ENCODE measurements around the gene GALNT1.
"Not testable (repeated sequence)": the region's sequence is repeated elsewhere in the genome, so short reads cannot be mapped to it uniquely, and the experiment has no call there.

Gene GALNT1

DNA sequence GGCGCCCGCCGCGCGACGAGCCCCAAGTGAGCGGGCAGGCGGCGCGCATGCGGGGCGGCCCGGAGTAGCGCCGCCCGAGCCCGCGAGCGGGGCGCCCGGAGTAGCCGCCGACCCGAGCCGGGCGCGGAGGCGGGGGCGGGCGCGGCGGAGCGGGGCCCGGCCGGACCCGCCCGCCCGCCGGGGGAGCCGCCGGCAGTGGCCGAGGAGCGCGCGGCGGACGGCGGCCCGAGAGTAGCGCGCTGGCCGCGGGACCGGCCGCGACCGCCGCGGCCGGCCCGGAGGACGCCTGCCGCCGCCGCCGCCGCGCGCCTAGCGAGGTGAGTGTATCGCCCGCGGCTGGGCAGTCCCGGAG lies at the start of gene GALNT1:
Gene GALNT1 (plus strand): TSS at position 195 of the 352 bp plus-strand sequence. CDS start 72,923 bp downstream, outside the sequence.
- DNase-seq, result no peak

DNA sequence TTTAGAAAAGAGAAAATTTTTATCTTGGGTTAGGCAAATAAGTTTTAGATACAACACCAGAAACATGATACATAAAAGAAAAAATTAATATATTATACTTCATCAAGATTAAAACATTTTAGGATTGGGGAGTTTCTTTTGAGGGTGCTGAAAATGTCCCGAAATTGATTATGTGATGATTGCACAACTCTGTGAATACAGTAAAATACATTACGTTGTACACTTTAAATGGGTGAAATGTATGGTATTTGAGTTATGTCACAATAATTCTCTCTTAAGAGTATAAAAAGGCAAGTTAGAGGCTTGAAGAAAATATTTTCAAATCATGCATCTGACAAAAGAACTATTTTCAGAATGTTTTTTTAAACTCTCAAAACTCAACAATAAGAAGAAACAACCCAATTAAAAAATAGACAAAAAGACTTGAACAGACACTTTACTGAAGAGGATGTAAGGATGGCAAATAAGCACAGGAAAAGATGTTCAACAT lies 47.6 kb upstream of the GALNT1 start:
- DNase-seq, result no peak

GRCh38 chr18:35535297-35535696 lies 46.2 kb upstream of the GALNT1 start:
- DNase-seq, result no peak

GRCh38 chr18:35542356-35542755 lies 39.2 kb upstream of the GALNT1 start:
- DNase-seq, result no peak

GRCh38 chr18:35547008-35547605 lies 34.4 kb upstream of the GALNT1 start:
- DNase-seq, result no peak

DNA sequence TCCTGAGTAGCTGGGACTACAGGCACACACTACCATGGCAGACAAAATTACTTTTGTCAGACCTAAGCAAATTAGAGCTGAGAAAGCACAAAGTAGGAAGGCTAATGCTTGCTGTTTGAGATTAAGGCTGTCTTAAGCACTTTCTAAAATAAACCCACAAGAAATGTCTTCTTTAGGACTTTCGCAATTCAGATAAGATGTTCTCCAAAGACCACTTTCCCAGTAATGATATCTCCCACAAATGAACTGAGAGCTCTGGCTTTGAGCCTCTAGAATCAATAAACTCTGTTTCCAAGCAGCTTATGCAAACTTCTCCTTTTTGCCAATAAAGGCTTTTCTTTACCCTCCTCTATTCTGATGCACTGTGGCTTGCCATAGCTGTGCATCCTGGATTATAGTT lies 32.0 kb upstream of the GALNT1 start:
- no peak for DNase-seq

GRCh38 chr18:35553300-35553699 lies 28.2 kb upstream of the GALNT1 start:
- no peak for DNase-seq

DNA sequence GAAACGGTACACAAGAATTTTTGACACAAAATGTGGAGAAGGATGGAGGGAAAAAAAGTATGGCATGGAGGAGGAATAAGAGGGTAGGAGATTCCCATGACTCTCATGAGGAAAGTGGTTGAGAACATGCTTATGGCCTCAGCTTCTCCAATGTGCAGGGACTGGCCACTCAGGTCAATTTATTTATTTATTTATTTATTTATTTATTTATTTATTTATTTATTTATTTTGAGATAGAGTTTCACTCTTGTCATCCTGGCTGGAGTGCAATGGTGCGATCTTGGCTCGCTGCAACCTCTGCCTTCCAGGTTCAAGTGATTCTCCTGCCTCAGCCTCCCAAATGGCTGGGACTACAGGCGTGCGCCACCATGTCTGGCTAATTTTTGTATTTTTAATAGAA lies 26.0 kb upstream of the GALNT1 start:
- DNase-seq, result not testable (repeated sequence)

DNA sequence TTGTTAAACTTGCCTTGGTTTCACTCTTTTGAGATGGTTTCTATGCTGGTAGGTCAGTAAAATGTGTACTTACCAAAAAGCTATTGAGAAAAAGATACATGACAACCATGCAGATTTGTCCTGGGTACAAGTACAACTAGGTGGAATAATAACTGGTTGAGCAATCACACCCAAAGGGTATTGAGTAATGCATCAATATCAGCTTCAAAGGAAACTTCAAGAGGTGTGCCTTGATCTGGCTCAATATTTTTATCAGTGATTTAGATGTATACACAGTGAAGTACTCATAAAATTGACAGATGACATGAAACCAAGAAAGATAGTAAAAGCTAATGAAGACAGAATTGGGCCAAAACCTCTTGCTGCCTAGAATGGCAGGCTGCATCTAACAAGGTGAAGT lies 21.7 kb upstream of the GALNT1 start:
- DNase-seq, result no peak

DNA sequence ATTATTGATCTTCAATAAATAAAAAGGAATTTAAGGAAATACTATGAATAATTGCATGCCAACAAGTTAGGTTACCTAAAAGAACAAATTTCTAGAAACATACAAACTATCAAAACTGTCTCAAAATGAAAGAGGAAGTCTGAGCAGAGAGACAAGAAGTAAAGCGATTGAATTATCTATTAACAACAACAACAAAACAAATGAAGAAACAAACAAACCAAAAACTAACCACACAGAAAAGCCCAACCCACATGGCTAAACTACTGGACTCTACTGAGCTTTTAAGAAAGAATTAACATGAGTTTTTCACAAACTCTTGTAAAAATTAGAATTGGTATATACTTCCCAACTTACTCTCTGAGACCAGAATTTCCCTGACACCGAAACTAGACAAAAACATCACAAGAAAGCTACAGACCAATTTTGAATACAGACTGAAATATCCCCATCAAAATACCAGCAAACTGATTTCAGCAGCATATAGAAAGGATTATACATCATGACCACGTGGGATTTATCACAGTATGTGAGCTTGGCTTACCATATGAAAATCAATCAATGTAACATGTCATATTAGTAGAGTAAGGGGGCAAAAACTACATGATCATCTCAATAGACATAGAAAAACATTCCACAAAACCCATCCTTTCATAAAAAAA lies 16.6 kb upstream of the GALNT1 start:
- DNase-seq, result no peak

DNA sequence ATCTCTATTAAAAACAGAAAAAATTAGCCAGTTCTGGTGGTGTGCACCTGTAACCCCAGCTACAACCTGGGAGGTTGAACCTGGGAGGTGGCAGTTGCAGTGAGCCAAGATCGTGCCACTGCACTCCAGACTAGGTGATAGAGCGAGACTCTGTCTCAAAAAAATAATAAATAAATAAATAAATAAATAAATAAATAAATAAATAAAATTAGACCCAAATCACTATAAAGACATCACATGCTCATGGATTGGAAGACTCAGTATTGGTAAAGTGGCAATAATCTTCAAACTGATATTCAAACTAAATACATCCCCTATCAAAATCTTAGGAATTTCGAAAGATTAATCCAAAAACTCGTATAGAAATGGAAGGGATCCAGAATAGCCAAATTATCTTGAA lies 15.5 kb upstream of the GALNT1 start:
- DNase-seq, result no peak

DNA sequence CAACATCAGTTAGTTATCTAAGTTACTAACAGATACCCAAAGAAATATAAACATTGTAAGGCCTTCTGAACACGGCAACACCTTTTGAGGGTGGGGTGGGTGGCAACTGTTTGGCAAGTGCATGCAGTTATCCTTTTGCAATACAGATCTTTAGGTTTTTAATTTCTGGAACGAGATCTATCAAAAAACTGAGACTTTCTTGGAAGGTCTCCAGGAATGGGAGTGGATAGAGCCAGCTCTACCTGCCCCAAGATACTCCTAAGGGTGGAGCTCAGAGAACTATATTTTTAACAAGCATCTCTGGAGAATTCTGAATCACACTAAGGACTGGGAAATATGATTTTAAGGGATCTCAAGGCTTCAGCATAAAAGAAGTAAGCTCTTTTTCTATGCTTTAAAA lies 11.4 kb upstream of the GALNT1 start:
- DNase-seq, result no peak

- DNase-seq, result no peak
Observed at GRCh38 chr18:35571138-35571537, 10.4 kb upstream of the GALNT1 start.

DNA sequence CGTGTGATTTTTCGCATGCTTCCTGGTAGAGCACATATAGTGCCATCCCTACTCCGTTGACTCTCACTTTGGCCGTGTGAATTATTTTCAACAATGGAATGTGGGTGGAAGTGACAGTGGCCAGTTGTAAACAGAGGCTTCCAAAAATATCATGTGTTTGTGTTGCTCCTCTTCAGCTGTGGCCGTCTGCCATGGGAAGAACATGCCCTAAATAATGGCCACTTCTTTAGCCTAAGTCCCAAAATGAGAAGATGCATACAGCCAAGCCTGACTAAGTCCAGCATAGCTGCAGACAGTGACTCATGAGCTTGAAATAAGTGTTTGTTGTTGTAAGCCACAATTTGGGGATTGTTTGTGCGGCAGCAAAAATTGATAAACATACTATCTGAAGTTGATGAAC lies 8.9 kb upstream of the GALNT1 start:
- no peak for DNase-seq

GRCh38 chr18:35573531-35573930 lies 8.0 kb upstream of the GALNT1 start:
- DNase-seq, result no peak

- not testable (repeated sequence) for DNase-seq
Observed at GRCh38 chr18:35576240-35576845, 5.2 kb upstream of the GALNT1 start.

DNA sequence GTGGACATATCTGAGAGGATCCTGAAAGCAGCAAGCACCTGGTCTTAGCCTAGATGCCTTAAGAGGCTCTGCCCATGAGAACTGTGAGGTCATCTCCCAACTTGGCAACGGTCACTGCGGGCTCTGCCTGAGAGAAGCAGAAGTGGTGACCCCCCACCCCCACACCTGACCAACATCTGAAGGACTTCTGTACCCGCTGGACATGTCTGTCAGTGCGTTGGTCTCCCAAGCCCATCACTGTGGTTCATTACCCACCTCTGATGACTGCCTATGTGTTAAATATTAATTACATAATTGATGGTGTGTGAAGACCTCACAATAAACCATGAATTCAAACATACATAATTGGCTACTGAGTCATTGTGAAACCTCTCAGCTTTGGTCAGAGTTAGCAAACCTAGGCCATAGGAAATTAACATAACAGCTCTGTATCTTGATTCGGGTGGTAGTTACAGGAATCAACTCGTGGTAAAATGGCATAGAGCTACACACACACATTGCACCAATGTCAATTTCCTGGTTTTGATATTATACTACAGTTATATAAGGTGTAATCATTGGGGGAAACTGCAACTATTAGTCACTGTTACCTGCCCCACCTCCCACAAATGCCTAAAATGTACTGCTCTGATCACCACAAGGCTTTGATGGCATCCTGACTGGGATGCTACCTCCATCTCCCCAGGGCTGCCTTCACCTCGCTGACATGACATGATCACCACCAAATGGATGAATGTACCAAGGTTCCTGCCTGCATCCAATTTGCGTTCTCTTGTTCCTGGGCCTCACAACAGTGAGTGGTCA lies 4.3 kb upstream of the GALNT1 start:
- DNase-seq, result no peak

GRCh38 chr18:35578481-35578880 lies 3.1 kb upstream of the GALNT1 start:
- DNase-seq, result no peak

DNA sequence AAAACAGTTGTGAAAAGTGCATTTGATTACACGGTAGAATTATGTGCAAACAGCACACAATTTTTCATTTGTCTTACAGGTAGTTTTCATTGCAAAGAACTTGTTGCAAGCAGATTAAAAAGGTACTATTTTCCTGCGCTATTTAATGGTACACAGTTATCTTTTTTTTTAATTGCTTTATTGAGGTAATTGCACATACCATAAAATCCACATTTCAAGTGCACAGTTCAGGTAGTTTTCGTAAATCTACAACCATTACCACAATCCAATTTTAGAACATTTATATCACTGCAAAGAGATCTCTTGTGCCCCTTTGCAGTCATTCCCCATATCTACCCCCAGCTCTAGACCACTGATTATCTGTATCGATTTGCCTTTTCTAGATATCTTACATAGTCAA lies 2.6 kb upstream of the GALNT1 start:
- DNase-seq, result no peak

DNA sequence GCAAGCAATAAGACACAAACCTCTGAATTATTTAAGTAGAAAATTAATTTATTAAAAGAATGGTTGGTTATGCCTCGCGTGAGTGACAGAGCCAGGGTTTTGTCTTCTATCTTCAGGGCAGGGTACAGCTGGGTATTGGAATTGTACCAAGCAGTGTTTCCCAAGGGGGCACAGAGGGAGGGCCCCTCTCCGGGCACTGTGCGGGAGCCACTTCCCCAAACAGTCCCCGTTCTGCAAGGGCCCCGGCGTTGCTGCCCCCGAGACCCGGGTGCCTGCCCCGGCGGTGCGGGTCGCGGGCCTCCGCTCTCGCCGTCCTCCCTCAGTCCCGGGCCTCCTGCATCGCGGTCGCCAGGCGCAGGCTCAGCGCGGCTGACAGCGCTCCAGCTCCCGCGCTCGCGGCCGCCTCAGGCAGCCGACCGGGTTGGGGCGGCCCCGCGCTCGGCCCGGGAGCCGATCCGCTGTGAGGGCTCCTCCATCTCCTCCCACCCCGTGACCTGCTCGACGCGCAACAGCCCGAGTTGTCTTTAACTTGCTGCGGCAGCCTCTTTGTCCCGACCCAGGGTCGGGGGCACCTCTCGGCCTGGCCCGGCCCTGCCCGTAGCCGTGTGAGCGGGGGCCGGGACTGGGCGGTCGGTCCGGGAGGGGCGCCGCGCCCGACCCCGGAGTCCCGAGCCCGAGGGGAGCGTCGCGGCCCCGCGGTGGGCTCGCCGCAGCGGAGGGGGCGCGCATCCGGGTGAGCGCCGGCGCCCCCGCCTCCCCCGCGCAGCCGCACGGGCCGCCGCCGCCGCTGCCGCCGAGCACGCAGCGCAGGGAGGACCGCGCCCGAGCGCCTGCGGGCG lies 620 bp upstream of the GALNT1 start:
- no peak for DNase-seq

DNA sequence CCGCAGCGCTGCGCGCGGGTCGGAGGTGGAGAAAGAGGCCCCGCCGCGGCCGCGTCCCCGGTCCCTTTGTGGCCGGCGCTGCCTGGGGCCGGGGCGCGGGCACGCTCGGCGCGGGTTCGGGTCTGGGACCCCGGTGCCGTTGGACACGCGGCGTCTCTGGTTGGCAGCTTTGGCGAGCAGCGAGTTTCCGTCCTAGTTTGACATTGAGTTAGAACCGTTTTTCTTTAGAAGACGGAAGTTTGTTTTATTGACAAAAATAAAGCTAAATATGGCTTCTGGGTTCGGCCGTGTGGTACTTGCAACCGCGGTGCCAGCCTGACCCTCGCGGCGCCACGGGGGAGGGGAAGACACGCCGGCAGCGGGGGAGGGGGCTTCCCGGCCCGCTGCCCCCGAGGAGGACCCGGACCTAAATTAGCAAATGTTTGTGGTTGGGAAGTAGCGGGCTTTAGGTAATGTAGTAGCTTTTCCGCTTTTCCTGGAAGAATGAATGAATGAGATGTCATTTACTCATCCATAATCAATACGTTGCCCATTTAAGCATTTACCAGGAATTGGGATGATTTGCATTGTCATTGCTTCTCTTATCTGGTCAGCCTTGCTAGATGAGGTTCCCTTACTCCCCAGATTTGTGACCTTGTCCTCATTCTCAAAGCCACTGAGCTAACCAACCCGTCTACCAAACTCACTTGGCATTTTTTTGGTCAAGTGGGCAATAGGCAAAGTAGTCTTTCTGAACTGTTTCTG lies 530 bp downstream of the GALNT1 start:
- DNase-seq, result no peak
